Activated T-helper 2 cell treated with anti-CD3 and anti-CD28 coated beads, Interferon-gamma antibody, Interleukin-2, Interleukin-4, amounts not matched to agents 10 μg/mL and 5 μg/mL and 100 μg/mL, durations not matched to agents 14 hours and 24 hours and 36 hours (primary cell): Measurements from ENCODE around the gene TMOD1. TPM values are rescaled to one million over a fixed set of nuclear protein-coding genes. Genes with fewer than 3 reads are reported as not detected.

ENCODE experiments used
- DNase-seq: peaks from one replicate; pipeline ENCODE4 v3.0.0; 2021; ENCODE audit warnings: low spot score
- H3K27ac Mint-ChIP-seq: one replicate; pipeline ENCODE4 v1.8.0; 2021; ENCODE audit warnings: mixed read lengths
- H3K27me3 Mint-ChIP-seq: one replicate; pipeline ENCODE4 v1.8.0; 2021; ENCODE audit warnings: low read depth, mixed read lengths
- H3K36me3 Mint-ChIP-seq: one replicate; pipeline ENCODE4 v1.8.0; 2021; ENCODE audit warnings: low read depth, mixed read lengths
- H3K4me1 Mint-ChIP-seq: one replicate; pipeline ENCODE4 v1.8.0; 2021; ENCODE audit warnings: low read depth, mixed read lengths
- H3K4me3 Mint-ChIP-seq: one replicate; pipeline ENCODE4 v1.8.0; 2021; ENCODE audit warnings: low read depth, mild to moderate bottlenecking, moderate library complexity, mixed read lengths
- H3K9me3 Mint-ChIP-seq: one replicate; pipeline ENCODE4 v1.8.0; 2021; ENCODE audit warnings: mixed read lengths
- intact Hi-C: fragments of 100-400 bp; cut with micrococcal nuclease; formaldehyde crosslinking; loops from one replicate; pipeline ENCODE4 v1.15.1; 2023
- total RNA-seq: library from RNA; stranded (reverse); gene quantifications from 2 replicates; pipeline ENCODE4 v1.2.3, GENCODE V29; 2022

Gene TMOD1
- total RNA-seq, 1 donor from 2014 or later = 0.96 TPM

DNA sequence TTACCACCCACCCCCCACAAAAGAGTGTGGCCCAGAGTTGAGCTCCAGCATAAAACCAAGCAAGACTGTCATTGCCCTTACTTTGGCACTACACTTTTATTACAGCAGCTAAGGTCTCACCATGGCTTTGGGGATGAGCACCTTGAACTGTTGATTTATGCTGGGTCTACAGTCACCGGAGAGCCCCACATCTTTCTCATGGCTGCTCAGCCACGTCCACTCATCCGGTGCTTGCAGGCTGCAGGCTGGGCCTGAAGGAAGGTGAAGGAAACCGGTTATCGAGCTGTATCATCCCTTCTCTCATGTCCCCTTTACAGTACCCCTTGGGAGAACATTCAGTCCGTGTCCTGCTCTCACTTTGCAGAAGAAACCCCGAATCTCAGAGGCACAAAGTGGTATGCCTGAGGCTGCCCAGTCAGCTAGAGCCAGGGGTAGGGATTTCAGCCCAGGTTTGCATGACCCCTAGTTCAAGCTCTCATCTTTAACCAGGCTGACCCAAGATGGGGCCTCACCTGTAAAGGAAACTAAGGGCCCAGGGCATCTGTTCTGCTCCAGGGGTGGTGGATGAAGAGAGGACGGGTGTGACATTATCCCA, 11.6 kb downstream of the TMOD1 start:
- no peak for DNase-seq
- no peaks in the 10 kb centered on the region for H3K36me3 Mint-ChIP-seq
- no peak overlapping the region for H3K4me3 Mint-ChIP-seq
- peaks cover 15% of the 10 kb centered on the region for H3K4me1 Mint-ChIP-seq
- no peaks in the 10 kb centered on the region for H3K9me3 Mint-ChIP-seq
- no peak overlapping the region for H3K27ac Mint-ChIP-seq
- intact Hi-C loops = no loop called here
- peaks cover 11% of the 10 kb centered on the region for H3K27me3 Mint-ChIP-seq

DNA sequence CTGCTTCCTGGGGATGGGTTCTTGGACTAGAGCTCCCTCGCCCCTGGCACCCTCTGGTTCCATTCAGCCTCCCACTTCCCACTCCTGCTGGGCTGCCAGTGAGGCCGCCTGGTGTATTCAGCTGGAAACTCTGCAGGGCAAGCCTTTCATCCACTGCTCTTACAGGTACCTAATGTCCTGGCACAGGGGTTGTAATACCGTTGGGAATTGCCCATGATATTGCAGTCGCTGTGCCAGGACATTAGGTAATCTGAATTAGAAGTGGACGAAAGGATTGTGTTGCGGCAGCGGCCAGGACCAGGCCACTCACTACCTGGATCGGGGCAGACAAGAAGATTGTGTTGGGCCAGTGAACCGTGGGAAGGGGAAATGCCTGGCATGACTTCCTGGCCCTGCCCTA, 13.1 kb downstream of the TMOD1 start:
- DNase-seq = no peak
- intact Hi-C loops = no loop called here
- no peaks in the 10 kb centered on the region for H3K36me3 Mint-ChIP-seq
- peaks cover 25% of the 10 kb centered on the region for H3K27me3 Mint-ChIP-seq
- no peak overlapping the region for H3K27ac Mint-ChIP-seq
- no peaks in the 10 kb centered on the region for H3K9me3 Mint-ChIP-seq
- peaks cover 17% of the 10 kb centered on the region for H3K4me1 Mint-ChIP-seq
- H3K4me3 Mint-ChIP-seq = no peak overlapping the region

DNA sequence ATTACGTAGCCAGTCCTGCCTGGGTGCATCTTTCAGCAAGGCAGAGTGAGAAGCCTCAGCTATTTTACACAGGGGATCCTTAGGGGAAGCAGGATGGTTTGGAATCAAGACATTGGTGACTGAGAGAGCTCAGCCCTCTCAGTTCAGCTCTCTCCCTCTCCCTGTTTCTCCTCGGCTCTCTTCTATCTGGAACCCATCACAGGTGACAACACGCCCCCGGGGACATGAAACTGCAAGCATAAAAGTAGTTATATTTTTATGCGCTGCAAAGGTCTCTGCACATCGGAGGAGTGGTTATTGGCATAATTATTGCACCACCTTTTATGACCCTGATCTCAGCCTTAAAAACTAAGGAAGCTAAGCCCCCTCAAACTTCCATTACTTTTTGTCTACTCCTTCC, 14.2 kb downstream of the TMOD1 start:
- no peak overlapping the region for H3K4me3 Mint-ChIP-seq
- no peak for DNase-seq
- H3K27ac Mint-ChIP-seq = no peak overlapping the region
- H3K4me1 Mint-ChIP-seq = peaks cover 15% of the 10 kb centered on the region
- H3K9me3 Mint-ChIP-seq = no peaks in the 10 kb centered on the region
- peaks cover 31% of the 10 kb centered on the region for H3K27me3 Mint-ChIP-seq
- no peaks in the 10 kb centered on the region for H3K36me3 Mint-ChIP-seq
- intact Hi-C loops = no loop called here

DNA sequence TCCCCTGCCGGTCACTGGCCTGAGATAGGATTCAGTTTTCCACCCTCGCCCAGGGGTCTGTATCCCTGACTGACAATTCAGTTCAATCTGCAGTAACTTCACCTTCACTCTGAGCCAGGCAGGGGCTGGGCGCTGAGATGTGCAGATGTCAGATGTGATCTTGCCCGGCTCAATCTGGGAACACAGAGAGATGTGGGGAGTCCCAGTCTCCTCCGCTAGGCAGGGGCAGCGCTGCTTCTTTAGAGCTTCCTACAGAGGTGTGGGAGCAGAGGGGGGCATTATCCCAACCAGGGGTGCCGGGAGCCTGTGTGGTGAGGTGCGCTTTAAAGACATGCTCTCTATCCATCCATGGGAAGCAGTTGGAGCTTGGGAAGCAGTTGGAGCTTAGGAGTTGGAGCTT, 14.6 kb downstream of the TMOD1 start:
- H3K27me3 Mint-ChIP-seq = peaks cover 35% of the 10 kb centered on the region
- no peak overlapping the region for H3K4me3 Mint-ChIP-seq
- no peak for DNase-seq
- H3K27ac Mint-ChIP-seq = no peak overlapping the region
- intact Hi-C loops = no loop called here
- H3K4me1 Mint-ChIP-seq = peaks cover 10% of the 10 kb centered on the region
- no peaks in the 10 kb centered on the region for H3K9me3 Mint-ChIP-seq
- H3K36me3 Mint-ChIP-seq = no peaks in the 10 kb centered on the region

DNA sequence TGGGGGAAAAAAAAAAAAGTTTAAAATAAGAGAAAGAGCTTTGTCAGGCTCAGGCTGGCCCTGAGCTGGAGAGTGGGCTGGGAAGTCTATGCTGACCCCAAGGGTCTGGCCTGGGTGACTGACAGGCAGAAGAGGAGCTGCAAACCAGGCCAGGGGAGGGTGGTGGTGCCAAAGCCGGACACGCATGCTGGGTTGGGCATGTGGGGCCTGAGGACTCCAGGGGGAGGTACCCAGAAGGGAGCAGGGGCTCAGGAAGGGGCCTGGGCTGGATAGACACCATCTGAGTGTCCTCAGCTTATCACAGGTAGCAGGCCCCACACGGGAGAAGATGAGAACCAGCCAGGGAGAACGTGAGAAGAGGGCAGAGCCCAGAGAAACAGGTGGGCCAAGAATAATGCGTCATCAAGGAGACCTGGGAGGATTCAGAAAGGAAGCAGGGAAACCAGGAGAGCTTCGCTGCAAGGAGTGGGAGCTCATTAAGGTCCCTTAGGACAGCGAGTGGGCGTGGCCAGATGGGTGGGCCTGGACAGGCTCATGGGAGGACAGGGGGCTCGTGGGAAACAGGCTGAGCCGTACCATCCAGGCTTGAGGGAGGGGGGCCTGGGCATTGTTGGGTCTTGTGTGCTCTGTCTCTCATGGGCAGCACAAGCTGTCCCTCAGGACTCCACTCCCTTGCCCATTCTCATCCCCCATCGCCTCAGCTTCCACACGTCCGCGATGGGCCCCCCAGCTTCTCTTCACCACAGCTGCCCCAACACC, 16.0 kb downstream of the TMOD1 start:
- no peaks in the 10 kb centered on the region for H3K36me3 Mint-ChIP-seq

DNA sequence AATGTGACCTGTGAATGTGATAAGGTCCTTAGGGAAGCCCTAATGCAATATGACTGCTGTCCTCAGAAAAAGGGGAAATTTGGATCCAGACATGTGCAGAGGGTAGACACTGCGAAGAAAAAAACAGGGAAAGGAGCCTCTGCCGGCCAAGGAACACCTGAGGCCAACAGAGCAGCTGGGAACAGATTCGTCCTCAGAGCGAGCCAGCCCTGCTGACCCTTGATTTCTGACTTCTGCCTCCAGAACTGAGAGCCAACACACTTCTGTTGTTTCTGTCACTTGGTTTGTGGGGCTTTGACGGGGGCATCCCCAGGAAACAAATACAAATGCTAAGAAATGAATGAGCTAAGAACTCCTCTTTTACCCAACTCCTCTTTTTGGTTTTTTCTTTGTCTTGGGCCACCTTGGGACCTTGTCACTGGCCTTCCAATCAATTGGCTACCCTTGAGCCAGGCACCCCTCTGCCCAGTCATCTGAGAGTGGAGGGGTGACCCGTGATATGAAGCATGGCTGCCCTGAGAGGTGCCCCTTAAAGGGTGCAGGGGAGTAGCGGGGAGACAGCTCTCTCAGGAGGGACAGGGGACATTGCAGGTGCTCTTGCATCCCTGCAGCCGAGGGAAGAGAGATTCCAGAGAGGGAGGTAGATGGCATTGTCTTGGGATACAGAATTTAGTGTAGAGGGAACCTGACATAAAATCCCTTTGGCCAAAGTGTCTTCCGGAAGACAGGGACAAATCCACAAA, 16.9 kb downstream of the TMOD1 start:
- H3K9me3 Mint-ChIP-seq = no peaks in the 10 kb centered on the region
- H3K4me3 Mint-ChIP-seq = no peak overlapping the region
- H3K4me1 Mint-ChIP-seq = peaks cover 3% of the 10 kb centered on the region
- no peaks in the 10 kb centered on the region for H3K36me3 Mint-ChIP-seq
- peaks cover 35% of the 10 kb centered on the region for H3K27me3 Mint-ChIP-seq
- no peak overlapping the region for H3K27ac Mint-ChIP-seq
- intact Hi-C loops = no loop called here
- DNase-seq = no peak

More for the DNA sequence above, 16.0 kb downstream of the TMOD1 start:
- intact Hi-C loops = no loop called here
- DNase-seq = no peak
- Mint-ChIP-seq H3K4me3 (no peak overlapping the region), H3K27ac (no peak overlapping the region), H3K4me1 (peaks cover 3% of the 10 kb centered on the region), H3K27me3 (peaks cover 35% of the 10 kb centered on the region), H3K9me3 (no peaks in the 10 kb centered on the region)

DNA sequence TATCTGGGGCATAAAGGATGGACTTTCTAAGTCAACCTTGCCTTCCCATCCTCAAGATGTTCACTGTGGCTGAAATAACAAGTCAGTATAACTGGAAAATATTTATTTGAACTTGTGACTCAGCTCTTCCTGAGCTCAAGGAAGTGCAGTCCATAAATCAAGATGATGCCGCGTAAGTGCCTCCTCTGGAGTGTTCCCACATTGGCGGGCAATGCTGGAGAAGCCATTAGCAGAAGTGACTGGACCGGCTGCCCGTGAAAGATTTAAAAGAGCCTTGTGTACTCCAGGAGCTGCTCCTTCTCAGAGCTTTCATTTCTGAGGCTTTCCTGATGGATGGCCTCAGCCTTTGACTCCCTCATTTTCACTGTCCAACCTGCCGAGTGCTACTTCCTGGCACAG, 17.4 kb downstream of the TMOD1 start:
- peaks cover 35% of the 10 kb centered on the region for H3K27me3 Mint-ChIP-seq
- no peaks in the 10 kb centered on the region for H3K36me3 Mint-ChIP-seq
- intact Hi-C loops = no loop called here
- no peak overlapping the region for H3K27ac Mint-ChIP-seq
- no peak for DNase-seq
- H3K4me3 Mint-ChIP-seq = no peak overlapping the region
- H3K4me1 Mint-ChIP-seq = peaks cover 3% of the 10 kb centered on the region
- no peaks in the 10 kb centered on the region for H3K9me3 Mint-ChIP-seq

DNA sequence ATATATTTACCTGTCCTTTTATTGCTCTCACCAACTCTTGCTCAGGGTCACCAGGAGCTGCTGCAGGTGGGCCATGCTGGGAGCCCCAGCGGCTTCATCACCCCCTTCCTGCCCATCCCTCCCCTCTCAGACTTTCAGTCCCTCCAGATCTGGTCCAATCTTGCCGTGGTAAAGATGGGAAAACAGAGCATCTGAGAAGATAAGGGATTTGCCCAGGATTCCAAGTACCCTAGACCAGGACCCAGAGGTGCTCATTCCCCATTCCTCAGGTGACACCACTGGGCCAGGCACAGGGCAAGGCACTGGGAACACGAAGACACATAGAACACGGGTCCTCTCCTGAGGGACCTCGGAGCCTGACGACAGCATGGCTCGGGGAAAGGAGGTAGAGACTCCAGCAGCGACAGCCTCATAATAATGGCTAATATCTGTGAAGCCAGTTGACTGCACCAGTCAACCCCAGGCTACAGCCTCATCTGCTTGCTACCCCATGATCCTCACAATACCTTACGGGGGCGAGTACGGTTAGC, 18.0 kb downstream of the TMOD1 start:
- H3K9me3 Mint-ChIP-seq = no peaks in the 10 kb centered on the region
- H3K27me3 Mint-ChIP-seq = peaks cover 35% of the 10 kb centered on the region
- no peak overlapping the region for H3K4me3 Mint-ChIP-seq
- intact Hi-C loops = no loop called here
- no peak overlapping the region for H3K27ac Mint-ChIP-seq
- peaks cover 3% of the 10 kb centered on the region for H3K4me1 Mint-ChIP-seq
- no peak for DNase-seq
- no peaks in the 10 kb centered on the region for H3K36me3 Mint-ChIP-seq

DNA sequence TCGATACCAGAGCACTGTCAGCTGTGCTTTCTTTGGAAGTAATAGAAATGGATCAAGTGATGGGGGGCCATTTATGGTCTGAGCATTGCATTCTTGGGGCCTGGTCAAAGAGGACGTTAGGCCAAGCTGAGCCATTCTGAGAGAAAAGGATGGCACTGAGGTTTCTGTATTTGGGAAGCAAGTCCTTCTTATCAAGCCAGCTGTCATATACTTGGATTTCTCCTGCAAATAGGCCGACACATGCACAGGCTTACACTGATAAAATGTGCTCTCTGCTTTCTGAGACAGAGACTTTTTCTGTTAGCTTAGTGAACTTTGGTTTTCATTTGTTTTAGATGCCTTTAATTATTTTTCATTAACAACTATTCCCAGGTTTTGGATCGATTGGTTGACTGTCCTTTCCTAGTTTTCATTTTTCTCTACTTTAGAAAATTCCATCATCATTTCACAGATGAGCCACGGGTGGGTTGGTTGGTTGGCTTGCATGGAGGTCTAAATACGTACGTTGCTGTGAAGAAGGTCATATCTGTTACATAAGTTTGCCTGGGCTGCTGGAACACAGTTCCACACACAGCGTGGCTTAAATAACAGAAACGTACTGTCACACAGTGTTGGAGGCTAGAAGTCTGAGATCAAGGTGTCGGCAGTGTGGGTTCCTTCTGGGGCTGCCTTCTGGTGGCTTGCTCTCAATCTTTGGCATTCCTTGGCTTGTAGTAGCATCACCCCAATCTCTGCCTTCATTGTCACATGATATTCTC, 20.3 kb downstream of the TMOD1 start:
- DNase-seq = no peak
- H3K4me1 Mint-ChIP-seq = peaks cover 3% of the 10 kb centered on the region
- no peak overlapping the region for H3K4me3 Mint-ChIP-seq
- intact Hi-C loops = no loop called here
- H3K36me3 Mint-ChIP-seq = no peaks in the 10 kb centered on the region
- peaks cover 35% of the 10 kb centered on the region for H3K27me3 Mint-ChIP-seq
- no peaks in the 10 kb centered on the region for H3K9me3 Mint-ChIP-seq
- H3K27ac Mint-ChIP-seq = no peak overlapping the region

DNA sequence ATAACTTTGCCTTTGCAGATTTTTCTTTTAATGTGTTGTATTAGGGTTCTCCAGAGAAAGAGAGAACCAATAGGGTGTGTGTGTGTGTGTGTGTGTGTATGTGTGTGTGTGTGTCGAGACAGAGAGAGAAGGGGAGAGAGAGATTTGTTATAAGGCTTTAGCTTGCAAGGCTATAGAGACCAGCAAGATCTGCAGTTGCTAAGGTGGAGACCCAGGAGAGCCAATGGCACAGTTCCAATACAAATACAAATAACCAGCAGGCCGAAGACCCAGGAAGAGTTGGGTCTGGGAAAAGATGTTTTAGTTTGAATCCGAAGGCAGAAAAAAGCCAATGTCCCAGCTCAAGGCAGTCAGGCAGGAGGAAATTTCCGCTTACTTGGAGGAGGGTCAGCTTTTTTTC, 23.0 kb downstream of the TMOD1 start:
- H3K4me1 Mint-ChIP-seq = peaks cover under 1% of the 10 kb centered on the region
- no peak for DNase-seq
- no peak overlapping the region for H3K4me3 Mint-ChIP-seq
- no peak overlapping the region for H3K27ac Mint-ChIP-seq
- intact Hi-C loops = no loop called here
- H3K9me3 Mint-ChIP-seq = no peaks in the 10 kb centered on the region
- H3K27me3 Mint-ChIP-seq = peaks cover 13% of the 10 kb centered on the region
- no peaks in the 10 kb centered on the region for H3K36me3 Mint-ChIP-seq

DNA sequence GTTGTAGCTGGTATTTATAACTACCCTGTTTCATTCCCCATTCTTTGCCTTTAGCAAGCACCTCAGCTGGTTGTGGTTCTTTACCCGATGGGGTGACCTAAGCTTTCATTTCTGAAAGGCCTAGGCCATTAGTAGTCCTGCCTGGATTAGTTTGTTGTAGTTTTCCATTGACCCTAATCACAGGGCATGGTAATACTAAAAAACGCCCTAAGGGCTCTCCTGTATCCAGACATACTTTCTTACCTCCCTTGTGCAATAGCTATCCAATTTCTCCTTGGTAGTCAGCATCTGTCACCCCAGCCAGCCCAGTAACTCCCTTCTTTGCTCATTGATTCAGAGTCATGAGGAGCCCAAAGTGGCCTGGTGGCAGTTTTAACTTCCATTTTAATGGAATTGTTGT, 24.0 kb downstream of the TMOD1 start:
- H3K27me3 Mint-ChIP-seq = peaks cover 7% of the 10 kb centered on the region
- no peak for DNase-seq
- no peak overlapping the region for H3K4me3 Mint-ChIP-seq
- intact Hi-C loops = no loop called here
- H3K9me3 Mint-ChIP-seq = no peaks in the 10 kb centered on the region
- no peaks in the 10 kb centered on the region for H3K36me3 Mint-ChIP-seq
- H3K4me1 Mint-ChIP-seq = peaks cover 5% of the 10 kb centered on the region
- H3K27ac Mint-ChIP-seq = no peak overlapping the region

DNA sequence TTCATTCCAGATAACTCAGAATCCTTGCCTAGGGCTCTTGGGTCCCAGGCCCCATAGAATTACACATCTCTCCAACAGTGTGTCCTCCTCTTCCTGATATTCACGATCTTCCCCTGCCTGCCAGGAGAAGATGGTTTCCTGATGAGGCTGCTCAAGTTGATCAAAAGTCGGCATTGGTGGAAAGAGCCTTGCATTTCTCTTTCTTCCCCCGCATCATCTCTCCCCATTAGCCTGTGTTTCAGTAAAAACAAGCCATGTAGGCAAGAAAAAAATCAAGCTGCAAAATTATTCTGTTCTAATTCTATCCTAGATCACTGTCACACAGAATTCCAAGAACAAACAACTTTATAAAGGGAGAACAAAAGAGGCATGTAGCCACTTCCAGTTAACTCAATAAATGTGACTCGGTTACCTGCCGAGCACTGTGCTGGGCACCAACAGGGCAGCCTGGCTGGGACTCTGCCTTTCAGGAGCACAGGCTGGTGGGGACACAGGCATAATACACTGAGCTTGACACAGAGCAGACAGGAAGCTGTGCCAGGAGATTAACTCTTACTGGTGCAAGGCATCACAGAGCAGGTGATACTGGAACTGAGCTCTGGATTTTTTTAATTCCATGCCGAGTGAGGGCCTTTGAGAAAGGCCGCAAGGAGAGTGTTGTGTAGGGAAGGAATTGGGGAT, 25.6 kb downstream of the TMOD1 start:
- Mint-ChIP-seq H3K4me1 (peaks cover 5% of the 10 kb centered on the region), H3K4me3 (no peak overlapping the region), H3K36me3 (no peaks in the 10 kb centered on the region), H3K27me3 (no peaks in the 10 kb centered on the region), H3K27ac (no peak overlapping the region), H3K9me3 (no peaks in the 10 kb centered on the region)
- no peak for DNase-seq
- intact Hi-C loops = no loop called here
